Epithelial cell of esophagus (primary cell): ENCODE data around the gene LRRK2.

Experiments used
- DNase-seq: peaks from one replicate; pipeline ENCODE4 v3.0.0; 2010; ENCODE audit warnings: low read depth
- H3K4me3 ChIP-seq: 2 replicates; pipeline ENCODE4 v1.5.1; 2011; ENCODE audit warnings: mild to moderate bottlenecking, low read length, control low read depth
- TF ChIP-seq, protein P1 (sequence below): IDR thresholded peaks from 2 replicates; pipeline ENCODE4 v1.5.1; 2011; ENCODE audit warnings: low read depth, mild to moderate bottlenecking, low read length, control low read depth, inconsistent platforms; ENCODE audit not compliant: insufficient read depth; ENCODE audit errors: missing control alignments

The LRRK2 gene

DNA sequence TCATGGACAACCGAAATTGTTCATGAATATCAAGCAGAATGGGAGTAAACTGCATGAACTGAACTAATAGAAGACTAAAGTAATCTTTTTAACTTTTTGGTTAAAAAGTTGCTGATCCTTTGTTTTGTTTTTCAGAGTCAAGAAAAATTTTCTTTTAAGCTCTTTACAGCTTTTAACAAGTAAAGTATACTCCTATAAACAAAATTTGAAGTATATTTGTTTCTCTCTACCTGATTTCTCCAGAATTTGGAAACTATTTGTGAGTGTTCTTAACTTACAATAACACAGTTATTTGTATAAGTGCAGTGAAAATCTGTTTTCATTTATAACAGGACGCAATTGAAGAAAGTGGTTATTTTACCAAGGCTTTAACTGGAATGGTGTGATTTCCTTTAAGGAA lies 12.2 kb upstream of the LRRK2 start:
- no peak for DNase-seq
- TF ChIP-seq, protein P1, sequence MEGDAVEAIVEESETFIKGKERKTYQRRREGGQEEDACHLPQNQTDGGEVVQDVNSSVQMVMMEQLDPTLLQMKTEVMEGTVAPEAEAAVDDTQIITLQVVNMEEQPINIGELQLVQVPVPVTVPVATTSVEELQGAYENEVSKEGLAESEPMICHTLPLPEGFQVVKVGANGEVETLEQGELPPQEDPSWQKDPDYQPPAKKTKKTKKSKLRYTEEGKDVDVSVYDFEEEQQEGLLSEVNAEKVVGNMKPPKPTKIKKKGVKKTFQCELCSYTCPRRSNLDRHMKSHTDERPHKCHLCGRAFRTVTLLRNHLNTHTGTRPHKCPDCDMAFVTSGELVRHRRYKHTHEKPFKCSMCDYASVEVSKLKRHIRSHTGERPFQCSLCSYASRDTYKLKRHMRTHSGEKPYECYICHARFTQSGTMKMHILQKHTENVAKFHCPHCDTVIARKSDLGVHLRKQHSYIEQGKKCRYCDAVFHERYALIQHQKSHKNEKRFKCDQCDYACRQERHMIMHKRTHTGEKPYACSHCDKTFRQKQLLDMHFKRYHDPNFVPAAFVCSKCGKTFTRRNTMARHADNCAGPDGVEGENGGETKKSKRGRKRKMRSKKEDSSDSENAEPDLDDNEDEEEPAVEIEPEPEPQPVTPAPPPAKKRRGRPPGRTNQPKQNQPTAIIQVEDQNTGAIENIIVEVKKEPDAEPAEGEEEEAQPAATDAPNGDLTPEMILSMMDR, result no peak

DNA sequence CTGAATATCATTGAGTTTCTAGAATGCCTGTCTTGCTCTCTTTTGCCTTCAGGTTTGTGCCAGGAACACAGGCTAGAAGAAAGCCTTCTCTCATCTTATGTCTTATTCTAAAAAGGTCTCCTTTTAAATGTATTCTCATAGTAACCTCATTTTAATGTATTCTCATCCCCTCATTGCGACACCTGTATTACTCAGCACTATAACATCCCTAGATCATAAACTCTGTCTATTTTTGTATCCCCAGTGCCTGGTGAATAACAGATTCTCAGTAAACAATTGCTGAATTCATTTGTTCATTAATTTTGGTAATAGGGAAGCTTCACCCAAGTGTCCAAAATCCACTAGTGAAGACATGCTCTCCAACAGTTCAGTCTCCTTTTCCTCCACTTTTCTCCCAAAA lies 8.8 kb upstream of the LRRK2 start:
- peak; percentile 82 for DNase-seq
- no peak overlapping the region for H3K4me3 ChIP-seq
- TF ChIP-seq, protein P1, result no peak

More for the DNA sequence above, 12.2 kb upstream of the LRRK2 start:
- H3K4me3 ChIP-seq, result no peak overlapping the region

DNA sequence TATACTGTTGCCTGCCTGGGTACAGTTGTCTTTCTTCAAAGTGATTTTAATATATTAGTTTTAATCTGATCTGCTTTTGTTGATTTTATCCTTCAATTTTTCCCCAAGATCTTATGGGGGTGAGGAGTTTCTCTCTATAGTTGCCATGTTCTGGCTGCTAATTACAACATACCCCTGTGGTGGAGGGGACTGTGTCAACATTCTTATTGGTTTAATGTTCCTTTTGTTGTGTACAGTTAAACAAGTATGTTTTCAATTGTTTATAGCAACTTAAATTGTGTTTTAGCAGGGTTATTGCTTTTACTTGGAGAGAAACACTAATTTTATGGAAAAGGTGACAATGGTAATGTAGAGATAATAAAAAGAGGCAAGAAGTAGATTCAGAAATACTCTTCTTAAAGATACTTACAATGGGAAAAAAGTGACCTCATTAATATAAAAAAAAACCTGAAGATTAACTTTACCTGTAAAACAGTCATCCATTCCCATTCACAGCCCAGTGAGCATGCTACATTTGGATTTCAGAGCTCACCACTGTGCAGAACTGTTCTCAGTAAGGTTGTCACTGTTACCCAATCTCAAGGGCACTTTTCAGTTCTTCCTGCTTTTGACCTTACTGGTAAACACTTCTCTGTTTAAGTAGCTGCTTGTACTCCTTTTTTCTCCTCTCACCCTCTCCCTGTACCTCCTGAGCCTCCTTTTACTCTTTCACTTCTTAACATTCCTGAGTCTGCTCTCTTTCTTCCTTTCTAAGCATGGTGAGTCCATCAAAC lies 8.1 kb upstream of the LRRK2 start:
- DNase-seq, result no peak
- H3K4me3 ChIP-seq, result no peak overlapping the region
- TF ChIP-seq, protein P1, result no peak

DNA sequence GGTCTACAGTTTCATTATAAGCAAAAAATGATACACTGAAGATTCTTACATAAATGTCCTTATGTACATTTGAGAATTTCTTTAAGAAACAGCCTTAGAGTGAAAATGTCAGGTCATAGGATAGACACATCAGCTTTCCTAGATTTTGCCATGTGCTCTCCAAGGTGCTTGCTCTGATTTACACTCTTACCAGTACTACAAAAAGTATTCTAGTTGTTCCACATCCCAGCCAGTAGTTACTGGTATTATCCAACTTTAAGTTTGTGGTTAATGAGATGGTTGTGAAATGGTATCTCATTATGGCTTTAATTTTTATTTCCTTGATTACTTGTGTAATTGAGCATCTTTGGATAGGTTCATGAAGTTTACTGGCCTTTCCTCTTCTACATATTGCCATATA lies 5.0 kb upstream of the LRRK2 start:
- TF ChIP-seq, protein P1, result no peak
- no peak for DNase-seq
- no peak overlapping the region for H3K4me3 ChIP-seq

DNA sequence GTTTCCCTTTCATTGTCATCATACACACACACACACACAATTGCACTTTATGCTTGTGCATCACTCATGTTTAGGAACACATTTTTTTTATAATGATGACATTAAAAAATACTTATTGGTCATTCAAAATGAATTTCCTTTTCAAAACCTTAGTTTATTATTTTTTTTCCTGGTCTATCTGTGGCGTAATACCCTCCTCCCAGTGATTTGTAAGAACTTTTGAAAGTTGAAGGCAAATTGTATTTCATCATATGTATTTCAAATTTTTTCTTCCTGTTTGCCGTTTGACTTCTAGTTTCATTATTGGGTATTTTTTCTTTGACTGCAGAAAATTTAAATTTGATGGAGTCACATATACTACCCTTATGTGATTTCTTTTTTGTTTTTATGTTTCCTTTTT lies 2.5 kb upstream of the LRRK2 start:
- H3K4me3 ChIP-seq, result no peak overlapping the region
- peak; percentile 49 for DNase-seq
- TF ChIP-seq, protein P1, result no peak

DNA sequence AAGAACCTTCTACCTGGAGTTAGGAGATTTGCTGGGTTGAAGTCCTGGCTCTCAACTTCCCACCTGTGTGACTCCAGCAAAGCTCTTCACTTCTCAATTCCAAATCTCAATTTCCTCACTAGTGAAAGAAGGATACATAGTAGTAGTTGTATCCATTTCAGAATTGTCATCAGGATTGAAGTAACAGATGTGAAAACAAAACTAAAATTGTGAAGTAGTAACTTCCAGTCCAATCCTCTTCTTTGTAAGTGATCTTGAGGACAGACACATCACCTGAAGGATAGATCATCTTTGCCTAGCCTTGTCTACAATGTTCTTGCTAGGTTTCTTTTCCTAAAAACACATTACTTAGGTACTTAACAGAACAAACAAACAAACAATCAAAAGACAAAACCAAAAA lies 1.2 kb upstream of the LRRK2 start:
- TF ChIP-seq, protein P1, result no peak
- H3K4me3 ChIP-seq, result no peak overlapping the region
- DNase-seq, result no peak

DNA sequence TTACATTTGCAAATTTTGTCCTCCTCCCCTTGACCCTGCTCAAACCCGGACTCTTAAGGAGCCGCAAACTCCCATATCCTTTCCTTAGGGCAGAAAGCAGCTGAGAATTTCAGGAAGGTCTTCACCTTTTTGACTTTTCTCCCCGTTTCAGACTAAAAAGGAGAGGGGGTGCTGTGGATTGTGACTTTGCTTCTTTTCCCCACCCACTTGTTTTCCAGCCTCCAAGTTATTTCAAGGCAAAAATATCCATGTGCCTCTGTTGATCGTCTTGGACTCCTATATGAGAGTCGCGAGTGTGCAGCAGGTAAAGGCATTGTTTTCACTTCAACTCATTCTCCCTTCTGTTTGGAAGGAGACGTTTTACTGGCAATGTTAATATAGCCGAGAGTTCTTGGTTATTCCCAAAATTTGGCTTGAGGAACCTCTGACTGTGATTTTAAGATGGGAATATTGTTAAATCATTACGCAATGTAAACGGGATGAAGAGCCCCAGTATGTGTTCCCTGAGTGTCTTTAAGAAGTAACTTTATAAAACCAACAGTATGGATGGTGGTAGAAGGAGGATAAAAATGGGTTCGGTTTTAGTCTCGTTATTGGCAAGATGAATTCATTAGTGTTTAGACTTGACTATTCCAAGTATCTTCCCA lies 663 bp downstream of the LRRK2 start:
- H3K4me3 ChIP-seq, result peak overlapping the region; percentile 33

More for the DNA sequence above, 663 bp downstream of the LRRK2 start:
- DNase-seq, result no peak
- TF ChIP-seq, protein P1, result no peak
